ENCODE data around the gene ATP10A. TPM values are rescaled to one million over a fixed set of nuclear protein-coding genes. Genes with fewer than 3 reads are reported as not detected.

The ATP10A gene
- total RNA-seq, 2 donors from 2014 or later: 5.6 to 14.3 TPM

- Histone ChIP-seq H3K27ac (no peak overlapping the region), H3K4me1 (replicated peaks) (no peaks in the 10 kb centered on the region), H3K27me3 (replicated peaks; ENCODE audit: insufficient read depth) (no peaks in the 10 kb centered on the region), H3K36me3 (no peaks in the 10 kb centered on the region), H3K9me3 (no peaks in the 10 kb centered on the region), H3K4me3 (no peak overlapping the region)
- TF ChIP-seq POLR2AphosphoS5 (IDR thresholded peaks at IDR 0.05) (no peak), CTCF (IDR thresholded peaks at IDR 0.05) (no peak), POLR2A (IDR thresholded peaks at IDR 0.05) (no peak)
- intact Hi-C loops (cut with DNase I): no loop called here
- DNase-seq (ENCODE audit: low spot score): no peak
- 81% methylated on average over 9 of the region's 9 CpGs for WGBS
These were observed 150.8 kb downstream of the ATP10A start for GRCh38 chr15:25712192-25712960.

- no peak for DNase-seq (ENCODE audit: low spot score)
- Histone ChIP-seq H3K36me3 (no peaks in the 10 kb centered on the region), H3K27ac (no peak overlapping the region), H3K4me3 (no peak overlapping the region), H3K4me1 (replicated peaks) (no peaks in the 10 kb centered on the region), H3K9me3 (no peaks in the 10 kb centered on the region), H3K27me3 (replicated peaks; ENCODE audit: insufficient read depth) (no peaks in the 10 kb centered on the region)
- intact Hi-C loops (cut with DNase I): no loop called here
- no peak for TF ChIP-seq POLR2AphosphoS5 (IDR thresholded peaks at IDR 0.05)
- no peak for TF ChIP-seq POLR2A (IDR thresholded peaks at IDR 0.05)
- TF ChIP-seq CTCF (IDR thresholded peaks at IDR 0.05): no peak
- 83% methylated on average over 8 of the region's 8 CpGs for WGBS
These were observed 151.4 kb downstream of the ATP10A start for GRCh38 chr15:25711691-25712090.

- TF ChIP-seq CTCF (IDR thresholded peaks at IDR 0.05): no peak
- TF ChIP-seq POLR2AphosphoS5 (IDR thresholded peaks at IDR 0.05): no peak
- TF ChIP-seq POLR2A (IDR thresholded peaks at IDR 0.05): no peak
- no peak overlapping the region for H3K4me3 ChIP-seq
- no peaks in the 10 kb centered on the region for H3K4me1 ChIP-seq (replicated peaks)
- 92% methylated on average over 9 of the region's 9 CpGs for whole genome bisulfite sequencing
- no peaks in the 10 kb centered on the region for H3K27me3 ChIP-seq (replicated peaks; ENCODE audit: insufficient read depth)
- intact Hi-C loops (cut with DNase I): no loop called here
- H3K9me3 ChIP-seq: no peaks in the 10 kb centered on the region
- H3K36me3 ChIP-seq: no peaks in the 10 kb centered on the region
- H3K27ac ChIP-seq: no peak overlapping the region
- no peak for DNase-seq (ENCODE audit: low spot score)
These were observed 152.0 kb downstream of the ATP10A start for GRCh38 chr15:25711164-25711563.

- H3K9me3 ChIP-seq: no peaks in the 10 kb centered on the region
- peak; percentile 32 for DNase-seq (ENCODE audit: low spot score)
- no peaks in the 10 kb centered on the region for H3K4me1 ChIP-seq (replicated peaks)
- TF ChIP-seq POLR2A (IDR thresholded peaks at IDR 0.05) (no peak), CTCF (IDR thresholded peaks at IDR 0.05) (peak; percentile 12 to 56 (median 40))
- no peaks in the 10 kb centered on the region for H3K36me3 ChIP-seq
- no peak overlapping the region for H3K27ac ChIP-seq
- intact Hi-C loops (cut with DNase I): no loop called here
- no peak overlapping the region for H3K4me3 ChIP-seq
- 51% methylated on average over 9 of the region's 10 CpGs for WGBS
- no peaks in the 10 kb centered on the region for H3K27me3 ChIP-seq (replicated peaks; ENCODE audit: insufficient read depth)
These were observed 152.9 kb downstream of the ATP10A start for GRCh38 chr15:25710184-25710583.
